GM12878 (cell line): ENCODE data around the gene TYW3. TPM values are rescaled to one million over a fixed set of nuclear protein-coding genes. Genes with fewer than 3 reads are reported as not detected.

Experiments
- ATAC-seq: fragments of 200-7000 bp; cut with Tn5 transposase; 3 replicates; pipeline ENCODE4 v1.9.1; 2020; ENCODE audit warnings: mild to moderate bottlenecking, moderate library complexity
- BruUV-seq: library from RNA; stranded (reverse); fragments of 400-500 nt; replicated peaks from 2 replicates; lab custom pipeline; 2021; lab: Mats Ljungman, UMichigan
- CTCF ChIA-PET: fragments of 300-600 bp; sonication (Branson Sonifier 250); formaldehyde crosslinking; extraction: SDS; loops from one replicate; lab custom pipeline; 2021; ENCODE audit warnings: inconsistent platforms; lab: Yijun Ruan, JAX
- POLR2A ChIA-PET: fragments of 350-600 bp; formaldehyde crosslinking; extraction: SDS; loops from one replicate; lab custom pipeline; 2021; ENCODE audit warnings: inconsistent platforms; lab: Charles Lee
- RAD21 ChIA-PET: fragments of 300-600 bp; sonication (Branson Sonifier 250); formaldehyde crosslinking; loops from one replicate; lab custom pipeline; 2023; ENCODE audit warnings: antibody characterized with exemption; ENCODE audit not compliant: unreplicated experiment; lab: Charles Lee
- SMC1A ChIA-PET: fragments of 300-600 bp; sonication (Branson Sonifier 250); formaldehyde crosslinking; loops from one replicate; lab custom pipeline; 2023; ENCODE audit not compliant: unreplicated experiment, uncharacterized antibody; lab: Charles Lee
- DNase-seq: peaks from one replicate; pipeline ENCODE4 v3.0.0-alpha.2; 2011; ENCODE audit warnings: low read depth, low spot score
- FAIRE-seq: peaks from 3 replicates; lab custom pipeline; 2011; peaks lifted over from hg19 to GRCh38; lab: Jason Lieb, UNC
- H2AFZ ChIP-seq: 2 replicates; pipeline ENCODE4 v1.6.0; 2011; ENCODE audit warnings: low read depth, low read length, control low read depth; ENCODE audit not compliant: control insufficient read depth
- H3K27ac ChIP-seq: 2 replicates; pipeline ENCODE4 v1.5.1; 2011; ENCODE audit warnings: control low read depth; ENCODE audit not compliant: control insufficient read depth, insufficient read depth
- H3K27me3 ChIP-seq, 2 experiments: replicated peaks in 1 of 2; 2 replicates each; pipeline versions ENCODE4 v1.6.0 to v1.6.1; 2011; ENCODE audit warnings: low read length in 1 of 2; ENCODE audit not compliant: control insufficient read depth in 2 of 2, insufficient read depth in 2 of 2
- H3K36me3 ChIP-seq, 2 experiments: 2 replicates each; pipeline ENCODE4 v1.5.1; 2011; ENCODE audit warnings: low read length in 1 of 2; ENCODE audit not compliant: control insufficient read depth in 2 of 2, insufficient read depth in 2 of 2
- H3K4me1 ChIP-seq: 2 replicates; pipeline ENCODE4 v1.6.1; 2011; ENCODE audit warnings: mild to moderate bottlenecking, low read length, moderate library complexity, mixed read lengths; ENCODE audit not compliant: control insufficient read depth, insufficient read depth
- H3K4me2 ChIP-seq: 2 replicates; pipeline ENCODE4 v1.6.0; 2011; ENCODE audit warnings: control low read depth; ENCODE audit not compliant: control insufficient read depth, insufficient read depth
- H3K4me3 ChIP-seq: fragments of 200-600 bp; sonication (generic); 2 replicates; pipeline ENCODE4 v1.5.1; 2016
- H3K79me2 ChIP-seq: 2 replicates; pipeline ENCODE4 v1.6.0; 2011; ENCODE audit warnings: low read length; ENCODE audit not compliant: control insufficient read depth, insufficient read depth
- H3K9ac ChIP-seq: 2 replicates; pipeline ENCODE4 v1.8.0; 2011; ENCODE audit warnings: low read length, control low read depth, mixed read lengths; ENCODE audit not compliant: control insufficient read depth, insufficient read depth
- H3K9me3 ChIP-seq: replicated peaks from 3 replicates; pipeline ENCODE4 v1.5.1; 2011; ENCODE audit warnings: mild to moderate bottlenecking, low read length; ENCODE audit not compliant: control insufficient read depth, insufficient read depth
- H4K20me1 ChIP-seq: 2 replicates; pipeline ENCODE4 v1.6.0; 2011; ENCODE audit not compliant: control insufficient read depth, insufficient read depth
- BACH1 ChIP-seq: fragments of 450-650 bp; IDR thresholded peaks from 2 replicates; pipeline ENCODE4 v1.6.1; 2017; ENCODE audit warnings: mild to moderate bottlenecking, borderline replicate concordance
- E4F1 ChIP-seq: fragments of 450-650 bp; IDR thresholded peaks from 2 replicates; pipeline ENCODE4 v1.6.1; 2018; ENCODE audit warnings: borderline replicate concordance, mild to moderate bottlenecking; ENCODE audit not compliant: partially characterized antibody
- HCFC1 ChIP-seq: fragments of 150-350 bp; IDR thresholded peaks from 2 replicates; pipeline ENCODE4 v1.6.1; 2014; ENCODE audit warnings: low read length
- IRF3 ChIP-seq: fragments of 450-650 bp; IDR thresholded peaks from 2 replicates; pipeline ENCODE4 v1.6.1; 2014; ENCODE audit warnings: mild to moderate bottlenecking
- LARP7 ChIP-seq: fragments of 450-650 bp; IDR thresholded peaks from 2 replicates; pipeline ENCODE4 v1.6.1; 2017; ENCODE audit warnings: mild to moderate bottlenecking
- NFIC ChIP-seq: IDR thresholded peaks from 2 replicates; pipeline ENCODE4 v1.6.1; 2012; ENCODE audit warnings: low read depth, mild to moderate bottlenecking, inconsistent platforms, low read length, moderate library complexity
- NR2C1 ChIP-seq: fragments of 450-650 bp; IDR thresholded peaks from 2 replicates; pipeline ENCODE4 v1.6.1; 2017; ENCODE audit warnings: antibody characterized with exemption, mild to moderate bottlenecking, moderate library complexity
- NRF1 ChIP-seq: conservative IDR thresholded peaks from 2 replicates; pipeline ENCODE4 v1.6.1; 2011; ENCODE audit warnings: mild to moderate bottlenecking, low read depth, low read length, improper control_type of control experiment
- SMAD5 ChIP-seq: IDR thresholded peaks from 2 replicates; pipeline ENCODE4 v1.6.1; 2016; ENCODE audit warnings: antibody characterized with exemption, low read depth
- SPI1 ChIP-seq: IDR thresholded peaks from 2 replicates; pipeline ENCODE4 v1.6.1; 2011; ENCODE audit warnings: low read depth, mild to moderate bottlenecking, low read length, moderate library complexity, borderline replicate concordance; ENCODE audit not compliant: insufficient read depth
- WGBS: methylation state at CpG from one replicate; pipeline ENCODE4 v1.1.6; 2016; ENCODE audit warnings: low lambda C conversion rate; ENCODE audit not compliant: insufficient replicate concordance, insufficient coverage; ENCODE audit errors: missing lambda C conversion rate; 5-methylcytosine and 5-hydroxymethylcytosine counted together
- in situ Hi-C: fragments of 300-500 bp; cut with MboI; formaldehyde crosslinking; loops from 9 replicates; pipeline ENCODE4 v1.14.3; 2018; ENCODE audit warnings: mixed read lengths
- intact Hi-C: fragments of 100-400 bp; cut with micrococcal nuclease; formaldehyde crosslinking; loops from one replicate; pipeline ENCODE4 v1.14.2; 2022; ENCODE audit not compliant: unreplicated experiment
- polyA plus RNA-seq, 11 experiments: library from polyadenylated mRNA; depleted of rRNA in 4 of 11; unstranded in 6 of 11; stranded (reverse) in 5 of 11; fragments of >200 nt; fragmentation: Nextera tagmentation in 4 of 11; fragmentation: Illumina TruSeq in 1 of 11; extraction: Ambion mirVana in 4 of 11; extraction: Trizol in 1 of 11; gene quantifications; 1 replicate in 1 of 11; 2 replicates in 10 of 11; pipeline versions ENCODE4 v1.2.1 to v1.2.3, GENCODE V29; 2011 to 2016; ENCODE audit warnings: inconsistent platforms in 2 of 11, missing spikeins in 2 of 11, low read depth in 1 of 11
- total RNA-seq, 4 experiments: library from RNA; depleted of rRNA in 3 of 4; stranded (reverse); fragments of >200 nt in 3 of 4; fragmentation: Illumina TruSeq in 1 of 4; extraction: Trizol in 1 of 4; gene quantifications; 2 replicates each; pipeline versions ENCODE4 v1.2.1 to v1.2.3, GENCODE V29; 2013 to 2021

The TYW3 gene
- total and polyA plus RNA-seq, 10 of the 15 experiments (the other 5 are each of a cell fraction or from before 2014, with no cell fraction given), result 18.6 to 54.4 (median 32.8) TPM

GRCh38 chr1:74690364-74690696 lies 42.6 kb upstream of the TYW3 start:
- RAD21 ChIA-PET, result interaction anchor here (0.7 to 5.3 kb wide), 13 partner anchors 11 to 687 kb away, joined by 3 to 47 read pairs (median 4); partner anchors contain the start of genes CRYZ and TYW3
- H3K27me3 ChIP-seq, result no peaks in the 10 kb centered on the region
- no peaks in the 10 kb centered on the region for H3K79me2 ChIP-seq
- no peak overlapping the region for H3K9ac ChIP-seq
- peak overlapping the region; percentile 54 for H2AFZ ChIP-seq
- TF ChIP-seq HCFC1 (no peak), NRF1 (no peak), SPI1 (no peak), BACH1 (no peak), LARP7 (no peak), NR2C1 (no peak), E4F1 (no peak), SMAD5 (no peak), NFIC (no peak), IRF3 (no peak)
- in situ Hi-C loops, result no loop called here
- FAIRE-seq, result no peak
- H3K4me1 ChIP-seq, result no peaks in the 10 kb centered on the region; the same call in 1 of the 2 replicates
- WGBS, result 25% methylated on average over 2 of the region's 2 CpGs
- BruUV-seq, result no TSS peak
- intact Hi-C loops, result loop anchor here (5.0 kb wide), 1 partner anchor 493 kb away; the partner anchor contains the start of genes FPGT and LRRIQ3
- no peak overlapping the region for H3K4me3 ChIP-seq
- POLR2A ChIA-PET, result no interaction called here
- DNase-seq, result no peak
- SMC1A ChIA-PET, result interaction anchor here (0.7 to 5.7 kb wide), 18 partner anchors 9 to 294 kb away, joined by 3 to 58 read pairs (median 4); partner anchors contain the start of genes CRYZ and TYW3
- no peaks in the 10 kb centered on the region for H3K9me3 ChIP-seq
- no peaks in the 10 kb centered on the region for H4K20me1 ChIP-seq
- ATAC-seq, result no peak
- H3K4me2 ChIP-seq, result no peak overlapping the region
- H3K27ac ChIP-seq, result no peak overlapping the region
- CTCF ChIA-PET, result interaction anchor here (0.7 to 5.1 kb wide), 37 partner anchors 8 to 851 kb away, joined by 3 to 92 read pairs (median 6); partner anchors contain the start of genes CRYZ, ERICH3 and TYW3
- no peaks in the 10 kb centered on the region for H3K36me3 ChIP-seq
